GM21723 (cell line): ENCODE measurements around the gene PRF1.
A peak's percentile ranks its signal among the peaks of the same experiment; 100 is the strongest.

Experiments
- ATAC-seq: cut with Tn5 transposase; IDR thresholded peaks from one replicate; pipeline ENCODE4 v1.9.1; 2021; ENCODE audit warnings: mild to moderate bottlenecking, moderate library complexity; ENCODE audit not compliant: unreplicated experiment

The PRF1 gene

DNA sequence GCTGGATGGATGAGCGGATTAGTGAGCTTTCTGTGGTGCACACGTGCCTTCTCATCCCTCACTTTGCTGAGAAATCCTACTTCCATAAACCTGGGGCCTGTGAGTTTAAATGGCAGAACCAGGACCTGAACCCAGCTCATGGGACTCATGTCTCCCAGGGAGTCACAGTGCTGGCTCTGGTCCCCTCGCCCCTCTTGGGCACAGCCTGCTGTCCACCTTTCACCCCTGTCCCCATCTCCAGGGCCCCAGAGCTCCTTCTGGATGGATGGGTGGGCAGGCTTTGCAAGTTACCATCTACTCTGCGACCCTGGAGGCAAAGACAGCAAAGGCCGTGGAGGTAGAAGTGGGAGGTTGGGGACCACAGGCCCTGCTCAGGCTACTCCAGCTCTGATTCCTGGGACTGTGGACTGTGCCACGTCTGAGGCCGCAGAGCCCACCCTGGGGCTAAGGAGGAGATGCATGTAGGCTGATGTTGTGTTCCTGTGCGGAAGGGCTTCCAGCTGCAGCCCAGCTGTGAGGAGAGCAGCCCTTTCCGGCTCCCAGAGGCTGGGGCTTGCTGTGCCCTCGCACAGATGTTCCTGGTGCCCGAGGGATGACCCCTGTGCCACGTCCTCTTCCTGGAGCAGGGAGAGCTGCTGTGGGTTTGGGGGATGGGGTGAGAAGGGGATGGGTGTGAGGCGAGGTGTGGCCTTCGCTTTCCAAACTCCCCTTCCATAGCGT, 40.3 kb downstream of the PRF1 start:
- no peak for ATAC-seq

DNA sequence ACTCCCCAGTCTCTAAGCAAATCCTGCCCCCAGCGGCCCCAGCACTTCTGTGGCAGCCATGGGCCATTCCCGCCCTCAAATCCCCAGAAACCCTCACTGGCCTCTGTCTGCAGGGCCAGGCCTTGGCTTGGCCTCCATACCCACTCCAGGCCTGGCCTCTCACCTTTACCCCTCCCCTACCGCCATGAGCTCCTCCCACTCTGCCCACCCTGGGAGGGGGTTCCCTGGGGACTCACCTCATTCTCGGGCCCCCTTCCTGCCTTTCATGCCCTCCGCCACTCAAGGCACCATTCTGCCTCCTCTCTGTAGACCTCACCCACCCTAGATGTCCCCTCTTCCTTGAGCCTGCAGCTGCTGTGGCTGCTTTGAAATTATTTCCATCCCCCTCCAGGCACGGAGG, 41.0 kb downstream of the PRF1 start:
- ATAC-seq: no peak

DNA sequence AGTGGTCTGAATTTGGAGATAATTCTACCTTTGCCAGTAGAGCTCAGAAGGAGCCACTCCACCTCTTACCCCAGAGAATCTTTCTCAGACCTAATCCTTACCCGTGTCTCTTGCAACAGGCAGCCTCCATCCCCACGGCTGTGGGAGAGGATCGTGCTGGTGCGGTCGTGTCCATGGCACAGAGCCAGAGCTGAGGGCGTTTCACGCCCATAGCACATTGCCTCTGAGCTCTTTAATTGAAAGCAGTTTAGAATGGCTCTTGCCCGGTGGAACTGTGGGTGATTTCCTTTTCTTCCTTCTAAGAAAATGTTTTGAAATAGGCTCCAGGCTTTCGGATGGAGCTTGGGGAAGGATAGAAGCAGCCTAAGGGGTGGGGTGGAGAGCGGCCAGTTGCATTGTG, 41.5 kb downstream of the PRF1 start:
- ATAC-seq: no peak

DNA sequence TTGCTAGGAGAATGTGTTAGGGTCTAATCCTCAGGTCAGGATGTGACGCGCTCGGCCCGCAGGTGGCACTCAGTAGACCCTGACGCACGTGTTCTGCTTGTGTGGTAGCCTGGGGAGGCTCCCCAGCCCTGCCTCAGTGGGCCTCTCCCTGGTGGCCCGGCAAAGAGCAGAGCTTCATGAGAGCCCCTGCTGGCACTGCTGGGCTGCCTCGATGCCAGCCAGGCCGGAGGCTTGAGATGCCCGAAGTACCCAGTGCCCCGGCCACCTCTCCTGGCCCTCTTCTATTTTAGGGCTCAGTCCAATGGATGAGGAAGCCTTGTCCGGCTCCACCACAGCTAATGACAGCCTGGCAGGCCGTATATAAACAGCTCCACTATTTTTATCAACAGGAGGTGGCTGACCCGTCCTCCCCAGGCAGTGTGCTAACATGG, 42.0 kb downstream of the PRF1 start:
- ATAC-seq: no peak

DNA sequence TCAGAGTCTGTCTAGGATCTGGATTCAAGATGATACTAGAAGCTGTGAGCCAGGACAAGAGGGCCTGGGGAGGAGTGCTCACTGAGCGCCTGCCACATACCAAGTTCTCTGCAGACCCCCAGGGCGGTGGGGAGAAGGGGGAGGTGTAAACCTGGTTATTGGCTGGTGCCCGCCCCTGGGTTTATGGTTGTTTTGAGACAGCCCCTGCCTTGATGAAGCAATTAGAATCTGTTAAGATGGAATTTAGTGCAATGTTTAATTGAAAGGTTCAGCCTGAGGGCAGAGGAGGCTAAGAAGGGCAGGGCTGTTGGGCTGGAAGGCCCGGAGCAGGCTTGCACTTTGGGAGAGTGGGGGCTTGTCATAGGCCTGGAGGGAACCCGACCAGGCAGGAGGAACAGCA, 42.7 kb downstream of the PRF1 start:
- ATAC-seq: no peak

DNA sequence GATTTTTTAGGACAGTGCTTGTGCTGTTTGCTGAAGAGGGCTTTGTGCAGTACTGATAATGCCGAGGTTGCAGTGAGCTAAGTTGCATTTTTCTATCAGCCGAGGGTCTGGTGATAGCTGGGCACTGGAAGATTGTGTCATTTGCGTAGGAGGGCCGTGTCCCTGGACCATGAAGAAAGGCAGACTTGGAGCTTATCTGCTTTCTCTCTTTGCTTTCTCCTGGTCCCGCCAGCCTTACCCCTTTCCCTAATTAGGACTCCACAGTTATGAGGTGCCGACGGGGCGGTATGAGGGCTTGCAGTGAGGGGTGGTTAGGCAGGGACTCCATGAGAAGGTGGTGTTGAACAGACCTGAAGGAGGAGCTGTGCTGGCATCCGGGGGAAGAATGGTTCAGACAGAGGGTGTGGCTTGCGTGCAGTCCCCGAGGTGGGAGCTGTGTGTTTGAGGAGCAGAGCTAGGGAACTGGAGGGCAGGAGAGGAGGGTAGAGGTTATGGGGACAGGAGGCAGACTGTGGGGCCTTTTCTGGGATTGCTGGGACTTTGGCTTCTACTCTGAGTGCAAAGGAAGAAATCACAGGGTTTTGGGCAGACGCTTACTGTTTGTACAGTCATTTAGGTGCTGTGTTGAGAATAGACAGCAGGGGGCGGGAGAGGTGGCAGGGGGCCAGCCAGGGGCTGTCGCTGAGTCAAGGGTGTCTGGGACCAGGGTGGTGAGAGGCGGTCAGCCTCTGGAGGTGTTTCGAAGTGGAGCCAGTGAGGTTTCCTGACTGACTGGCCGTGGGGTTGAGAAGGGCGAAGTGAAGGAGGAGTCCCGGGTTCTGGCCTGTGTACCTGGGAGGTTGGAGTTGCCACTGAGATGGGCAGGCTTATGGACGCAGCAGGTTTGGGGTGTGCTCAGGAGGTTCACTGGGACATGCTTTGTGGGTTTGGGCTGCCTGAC, 43.4 kb downstream of the PRF1 start:
- peak; percentile 75 for ATAC-seq

DNA sequence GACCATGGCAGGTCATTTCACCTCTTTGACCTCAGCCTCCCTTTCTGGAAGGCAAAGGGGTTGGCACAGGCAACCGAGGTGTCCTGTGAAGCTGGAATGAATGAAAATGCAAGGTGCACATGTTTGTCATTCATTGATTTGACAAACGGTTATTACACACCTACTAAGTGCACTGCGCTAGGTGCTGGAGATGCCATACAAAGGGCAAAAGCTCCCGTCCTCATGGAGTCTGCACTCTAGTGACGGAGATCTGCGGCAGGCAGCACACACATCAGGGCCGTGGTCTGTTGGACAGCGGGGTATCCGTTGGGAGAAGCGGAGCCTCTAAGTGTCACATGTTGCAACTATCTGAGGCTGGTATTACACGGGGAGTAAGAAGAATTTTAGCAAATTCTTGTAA, 44.2 kb downstream of the PRF1 start:
- no peak for ATAC-seq

DNA sequence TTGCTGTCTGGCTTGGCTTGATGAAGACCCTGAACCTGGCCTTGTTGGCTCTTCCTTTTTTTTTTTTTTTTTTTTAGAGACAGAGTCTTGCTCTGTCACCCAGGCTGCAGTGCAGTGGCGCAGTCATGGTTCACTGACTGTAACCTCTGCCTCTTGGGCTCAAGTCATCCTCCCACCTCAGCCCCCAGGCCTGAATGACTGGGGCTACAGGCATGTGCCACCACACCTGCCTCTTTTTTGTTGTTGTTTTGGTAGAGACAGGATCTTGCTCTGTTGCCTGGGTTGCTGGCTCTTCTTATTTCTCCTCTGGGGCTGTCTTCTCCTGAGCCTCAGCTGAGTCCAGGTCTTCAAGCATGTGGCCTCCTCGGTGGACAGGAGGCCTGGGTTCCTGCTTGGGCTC, 44.7 kb downstream of the PRF1 start:
- ATAC-seq: no peak

DNA sequence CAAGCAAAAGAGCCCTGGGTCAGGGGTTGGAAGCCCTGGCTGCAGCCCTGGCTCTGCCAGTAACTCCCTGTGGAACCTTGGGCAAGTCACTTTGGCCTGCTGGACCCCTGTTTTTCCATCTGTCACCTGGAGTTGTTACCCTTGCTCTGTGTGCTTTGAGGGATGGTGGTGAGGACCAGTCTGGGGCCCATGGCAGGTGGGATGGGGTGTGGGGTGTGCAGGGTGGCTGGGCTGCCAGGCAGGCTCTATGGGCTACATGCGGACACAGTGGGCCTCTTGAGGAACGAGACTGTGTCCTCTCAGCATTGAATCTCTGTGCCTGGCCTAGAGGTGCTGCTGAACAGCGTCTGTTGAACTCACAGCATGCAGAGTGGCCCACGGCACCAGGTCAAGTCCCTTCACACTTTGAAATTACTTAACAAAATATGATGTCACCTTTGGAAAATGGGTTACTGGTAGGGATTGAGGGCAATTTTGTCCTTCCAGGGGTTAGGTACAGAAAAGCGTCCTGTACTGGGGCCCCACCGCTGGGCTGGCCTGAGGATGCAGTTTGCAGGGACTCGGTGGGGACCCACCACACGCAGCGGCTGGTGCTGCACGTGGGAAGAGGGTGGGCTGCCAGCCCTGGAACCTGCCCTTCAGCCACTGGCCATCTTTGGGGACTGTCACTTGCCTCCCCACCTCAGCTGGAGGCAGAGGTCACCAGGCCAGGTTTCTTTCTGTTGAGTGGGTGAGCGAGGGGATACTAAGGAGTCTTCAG, 45.3 kb downstream of the PRF1 start:
- ATAC-seq: no peak

DNA sequence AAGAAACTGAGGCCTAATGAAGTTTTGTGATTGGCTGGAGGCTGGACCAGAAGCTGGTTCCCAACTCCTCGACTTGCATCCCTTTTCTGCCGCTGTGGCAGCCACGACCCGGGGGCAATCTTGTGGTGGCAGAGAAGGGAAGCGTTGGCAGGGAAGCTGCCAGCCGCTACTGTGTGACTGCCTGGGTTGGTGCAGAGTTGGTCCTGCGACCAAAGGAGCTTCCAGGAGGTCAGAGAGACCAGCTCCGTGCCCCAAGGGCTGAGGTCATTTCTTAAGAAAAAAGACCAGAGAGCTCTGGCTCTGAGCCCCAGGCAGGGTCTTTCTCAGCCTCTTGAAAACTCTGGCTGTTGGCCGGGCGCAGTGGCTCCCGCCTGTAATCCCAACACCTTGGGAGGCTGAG, 47.2 kb downstream of the PRF1 start:
- no peak for ATAC-seq

DNA sequence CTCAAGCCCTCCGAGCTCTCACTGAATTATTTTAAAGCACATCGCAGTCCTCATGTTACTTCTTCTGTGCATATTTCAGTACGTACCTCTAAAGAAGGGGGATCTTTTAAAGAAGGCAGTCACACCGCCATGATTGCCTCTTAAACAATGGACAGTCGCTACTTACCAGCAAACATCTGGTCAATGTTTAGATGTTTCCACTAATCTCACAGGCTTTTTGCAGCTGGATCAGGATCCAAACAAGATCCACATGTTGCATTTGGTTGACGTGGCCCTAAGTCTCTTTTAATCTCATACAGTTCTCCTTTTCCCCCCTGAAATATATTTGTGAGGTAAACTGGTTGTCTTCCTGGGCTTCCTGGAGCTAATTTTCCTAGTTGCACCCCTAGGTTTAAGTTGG, 50.0 kb downstream of the PRF1 start:
- ATAC-seq: no peak

DNA sequence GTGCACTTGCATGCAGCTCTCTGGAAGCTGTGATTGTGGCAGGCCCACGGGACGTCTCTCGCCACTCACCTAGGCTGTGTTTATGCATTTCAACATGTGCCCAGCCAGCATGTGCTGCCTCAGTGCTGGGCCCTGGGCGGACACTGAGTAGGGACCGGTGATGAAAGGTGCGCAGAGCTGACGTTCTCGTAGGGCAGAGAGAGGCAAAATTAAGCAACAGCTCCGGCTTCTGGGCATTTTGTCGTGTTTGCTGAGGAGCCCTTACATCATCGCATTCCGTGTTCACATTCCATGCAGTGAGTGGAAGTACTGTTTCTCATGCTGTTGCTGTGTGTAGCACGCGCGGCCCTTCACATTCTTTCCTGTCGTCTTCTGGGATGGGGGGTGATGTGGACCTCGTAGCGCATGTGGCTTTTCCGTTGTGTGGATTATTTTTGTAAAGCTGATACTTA, 50.5 kb downstream of the PRF1 start:
- no peak for ATAC-seq

DNA sequence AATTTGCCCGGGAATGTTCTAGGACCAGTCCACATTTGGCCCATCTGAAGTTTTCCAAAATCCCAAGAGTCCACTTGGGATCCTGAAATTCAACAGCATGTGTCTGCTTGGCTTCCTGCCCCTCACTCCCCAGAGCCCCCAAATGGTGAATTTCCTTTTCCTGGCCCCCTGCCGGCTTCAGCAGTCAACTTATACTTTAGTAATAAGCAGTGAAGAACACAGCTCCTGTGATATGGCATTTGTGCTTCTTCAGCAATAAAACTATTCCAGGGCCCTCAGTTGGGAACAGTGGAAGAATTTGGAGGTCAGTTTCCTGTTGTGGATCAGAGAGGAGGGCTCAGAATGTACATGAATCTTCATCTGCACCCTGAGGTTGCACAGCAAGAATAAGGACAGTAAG, 51.1 kb downstream of the PRF1 start:
- ATAC-seq: no peak

DNA sequence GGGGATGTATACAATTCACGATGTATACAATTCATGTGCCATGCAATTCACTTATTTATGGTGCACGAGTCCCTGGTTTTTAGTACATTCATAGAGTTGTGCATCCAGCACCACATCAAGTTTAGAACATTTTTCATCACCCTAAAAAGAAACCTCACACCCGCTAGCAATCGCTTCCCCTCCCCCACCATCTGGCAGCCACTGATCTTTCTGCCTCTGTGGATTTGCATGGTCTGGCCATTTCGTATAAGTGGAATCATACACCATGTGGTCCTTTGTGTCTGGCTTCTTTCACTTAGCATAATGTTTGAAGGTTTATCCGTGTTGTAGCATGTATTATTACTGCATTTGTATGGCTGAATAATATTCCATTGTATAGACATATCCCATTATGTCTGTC, 52.1 kb downstream of the PRF1 start:
- ATAC-seq: no peak

DNA sequence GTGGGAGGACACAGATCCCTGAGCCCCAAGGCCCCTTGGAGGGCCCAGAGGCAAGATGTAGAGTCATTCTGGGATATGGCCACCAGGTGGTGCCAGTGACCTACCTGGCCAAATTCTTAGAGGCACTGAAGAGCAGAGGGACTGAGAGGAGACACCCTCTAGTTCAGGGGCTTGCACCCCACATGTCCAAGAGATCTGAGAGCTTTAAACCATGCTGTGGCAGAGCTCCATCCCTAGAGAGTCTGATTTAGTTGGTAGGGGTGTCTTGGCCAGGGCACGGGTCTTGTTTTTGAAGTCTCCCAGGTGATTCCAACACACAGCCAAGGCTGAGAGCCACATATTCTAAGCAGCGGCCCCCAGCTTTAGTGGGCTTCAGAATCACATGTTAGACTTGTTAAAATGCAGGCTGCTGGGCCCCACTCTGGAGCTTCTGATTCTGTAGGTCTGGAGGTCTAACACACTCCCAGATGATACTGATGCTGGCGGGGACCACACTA, 52.5 kb downstream of the PRF1 start:
- ATAC-seq: no peak

DNA sequence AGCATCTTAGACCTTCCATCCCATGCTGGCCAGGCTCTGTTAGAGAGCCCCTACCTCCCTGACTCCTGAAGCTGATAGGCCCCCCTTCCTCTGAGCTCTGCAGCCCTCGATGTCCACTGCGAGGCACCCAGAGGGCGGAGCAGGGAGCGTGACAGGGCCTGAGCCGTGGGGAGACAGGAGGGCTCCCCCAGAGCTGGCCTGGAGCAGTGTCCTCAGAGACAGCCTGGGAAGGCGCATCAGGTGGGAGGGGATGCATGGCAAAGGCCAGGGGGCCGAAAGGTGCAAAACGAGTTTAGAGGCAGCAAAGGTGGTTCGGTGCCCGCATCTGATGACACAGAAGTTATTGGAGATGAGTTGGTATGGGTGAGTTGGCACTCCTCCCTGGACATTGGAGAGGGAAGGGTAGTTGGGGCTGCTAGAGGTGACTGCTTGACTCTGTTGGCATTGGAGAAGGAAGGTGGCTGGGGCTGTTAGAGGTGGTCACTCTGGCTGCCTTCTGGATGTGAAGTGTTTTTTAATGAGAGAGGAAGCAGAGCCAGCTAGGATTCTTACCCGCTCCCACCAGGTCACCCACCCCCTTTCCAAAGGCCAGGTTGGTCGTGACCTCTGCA, 53.1 kb downstream of the PRF1 start:
- ATAC-seq: no peak
